Islet of Langerhans (tissue), 1 donor: ENCODE results near the gene ANO6.

Source experiments
- FAIRE-seq: peaks from one replicate; lab custom pipeline; 2011; peaks lifted over from hg19 to GRCh38; lab: Jason Lieb, UNC

ANO6 gene

GRCh38 chr12:45468751-45469615 lies 253.1 kb downstream of the ANO6 start:
- no peak for FAIRE-seq

DNA sequence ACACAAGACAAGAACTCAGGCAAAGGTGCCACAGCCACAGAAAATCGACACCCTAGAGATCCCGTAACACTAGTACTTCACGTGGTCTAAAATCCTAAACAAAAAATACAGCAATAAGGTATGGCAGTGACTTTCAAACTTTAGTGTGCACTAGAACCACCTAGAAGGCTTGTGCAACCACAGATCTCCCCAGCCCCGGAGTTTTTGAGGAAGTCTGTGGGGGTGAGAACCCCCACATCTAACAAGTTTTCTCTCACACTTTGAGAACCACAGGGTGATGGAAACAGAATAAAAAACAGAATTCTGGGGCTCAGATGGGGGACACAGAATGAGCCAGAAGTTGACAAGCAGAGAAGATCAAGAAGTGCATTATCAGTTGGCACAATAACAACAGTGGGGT lies 254.0 kb downstream of the ANO6 start:
- FAIRE-seq, result no peak

- no peak for FAIRE-seq
These were observed 257.7 kb downstream of the ANO6 start for GRCh38 chr12:45473636-45474035.

DNA sequence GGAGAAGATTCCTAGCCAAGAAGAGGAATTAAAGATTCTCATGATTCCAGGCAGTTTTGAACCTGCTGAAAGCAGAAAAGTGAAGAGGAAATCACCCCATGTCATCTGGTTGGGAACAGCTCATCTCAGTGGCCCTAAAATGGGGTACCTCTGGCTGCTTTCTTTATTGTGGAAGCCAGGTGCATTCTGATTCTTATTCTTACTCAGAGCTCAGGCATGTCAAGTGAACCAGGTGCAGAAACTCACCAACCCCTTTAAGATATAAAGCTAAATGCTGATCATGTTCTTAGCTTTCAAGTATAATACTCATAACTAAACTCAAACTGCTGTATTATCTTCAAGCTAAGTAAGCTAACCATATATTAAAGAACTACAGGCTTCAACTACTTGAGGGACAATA lies 259.7 kb downstream of the ANO6 start:
- no peak for FAIRE-seq

GRCh38 chr12:45477526-45477925 lies 261.6 kb downstream of the ANO6 start:
- no peak for FAIRE-seq

- FAIRE-seq, result no peak
These were observed 263.0 kb downstream of the ANO6 start for GRCh38 chr12:45478931-45479330.

GRCh38 chr12:45481746-45482145 lies 265.9 kb downstream of the ANO6 start:
- no peak for FAIRE-seq

DNA sequence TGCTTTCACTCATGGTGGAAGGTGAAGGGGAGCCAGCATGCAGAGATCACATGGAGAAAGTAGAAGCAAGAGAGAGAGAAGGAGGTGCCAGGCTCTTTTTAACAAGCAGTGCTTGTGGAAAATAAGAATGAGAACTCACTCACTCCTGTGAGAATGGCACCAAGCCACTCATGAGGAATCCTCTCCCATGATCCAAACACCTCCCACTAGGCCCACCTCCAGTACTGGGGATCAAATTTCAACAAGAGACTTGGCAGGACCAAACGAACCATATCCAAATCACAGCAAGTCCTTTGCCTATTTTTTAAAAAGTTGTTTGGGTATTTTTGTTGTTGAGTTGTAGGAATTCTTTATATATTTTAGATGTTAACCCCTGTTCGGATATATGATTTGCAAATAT lies 267.7 kb downstream of the ANO6 start:
- FAIRE-seq, result no peak
